ENCODE measurements around the gene KLHL13.

GRCh38 chrX:117854806-117855205 is 261.8 kb downstream of the KLHL13 start:
- TF ChIP-seq CTCF (IDR thresholded peaks at IDR 0.05; ENCODE audit: borderline replicate concordance, extremely low read depth, low read length, poor library complexity, severe bottlenecking) = no peak
- no peak for TF ChIP-seq EZH2 (IDR thresholded peaks at IDR 0.05; ENCODE audit: borderline replicate concordance, low read depth, low read length, severe bottlenecking)

Data from DND-41 (cell line).